Measurements from ENCODE around the gene IER2.

IER2 gene

DNA sequence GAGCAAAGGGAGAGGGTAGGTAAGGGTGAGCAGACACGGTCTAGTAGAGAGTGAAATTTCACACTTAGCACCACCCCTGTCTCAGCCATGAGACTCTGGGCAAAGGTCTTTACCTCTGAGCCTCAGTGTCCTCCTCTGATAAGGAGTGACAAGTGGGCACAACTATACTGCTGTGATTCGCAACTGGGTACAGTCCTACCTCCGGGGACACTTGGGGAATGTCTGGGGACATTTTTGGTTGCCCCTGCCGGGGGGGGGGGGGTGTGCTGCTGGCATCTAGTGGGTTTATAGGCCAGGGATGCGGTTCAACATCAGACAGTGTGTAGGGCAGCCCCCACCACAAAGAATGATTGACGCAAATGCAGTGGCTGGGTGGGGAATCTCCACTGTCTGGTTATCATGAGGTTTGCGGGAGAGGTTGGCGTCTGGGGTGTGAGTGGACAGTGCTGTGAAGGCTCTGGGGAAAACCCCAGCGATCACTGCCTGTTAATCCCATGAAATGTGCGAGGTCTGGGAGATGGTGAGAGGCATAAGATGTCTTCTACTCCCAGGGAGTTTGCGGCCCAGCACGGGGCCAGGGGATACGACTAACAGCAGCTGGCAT, 27.8 kb upstream of the IER2 start:
- in situ Hi-C loops (cut with HindIII; ENCODE audit: low pct_ligation_motif_present, low sequenced_read_pairs), result no loop called here
- peak overlapping the region; percentile 90 for H3K27ac ChIP-seq
- no peak for TF ChIP-seq CTCF (IDR thresholded peaks at IDR 0.05; ENCODE audit: low read depth, low read length, missing control alignments)
- H3K27me3 ChIP-seq (replicated peaks), result no peaks in the 10 kb centered on the region
- H3K36me3 ChIP-seq (replicated peaks), result peaks cover 20% of the 10 kb centered on the region
- peak; percentile 23 for DNase-seq
- no peak overlapping the region for H3K4me3 ChIP-seq (ENCODE audit: low read depth, low read length)

DNA sequence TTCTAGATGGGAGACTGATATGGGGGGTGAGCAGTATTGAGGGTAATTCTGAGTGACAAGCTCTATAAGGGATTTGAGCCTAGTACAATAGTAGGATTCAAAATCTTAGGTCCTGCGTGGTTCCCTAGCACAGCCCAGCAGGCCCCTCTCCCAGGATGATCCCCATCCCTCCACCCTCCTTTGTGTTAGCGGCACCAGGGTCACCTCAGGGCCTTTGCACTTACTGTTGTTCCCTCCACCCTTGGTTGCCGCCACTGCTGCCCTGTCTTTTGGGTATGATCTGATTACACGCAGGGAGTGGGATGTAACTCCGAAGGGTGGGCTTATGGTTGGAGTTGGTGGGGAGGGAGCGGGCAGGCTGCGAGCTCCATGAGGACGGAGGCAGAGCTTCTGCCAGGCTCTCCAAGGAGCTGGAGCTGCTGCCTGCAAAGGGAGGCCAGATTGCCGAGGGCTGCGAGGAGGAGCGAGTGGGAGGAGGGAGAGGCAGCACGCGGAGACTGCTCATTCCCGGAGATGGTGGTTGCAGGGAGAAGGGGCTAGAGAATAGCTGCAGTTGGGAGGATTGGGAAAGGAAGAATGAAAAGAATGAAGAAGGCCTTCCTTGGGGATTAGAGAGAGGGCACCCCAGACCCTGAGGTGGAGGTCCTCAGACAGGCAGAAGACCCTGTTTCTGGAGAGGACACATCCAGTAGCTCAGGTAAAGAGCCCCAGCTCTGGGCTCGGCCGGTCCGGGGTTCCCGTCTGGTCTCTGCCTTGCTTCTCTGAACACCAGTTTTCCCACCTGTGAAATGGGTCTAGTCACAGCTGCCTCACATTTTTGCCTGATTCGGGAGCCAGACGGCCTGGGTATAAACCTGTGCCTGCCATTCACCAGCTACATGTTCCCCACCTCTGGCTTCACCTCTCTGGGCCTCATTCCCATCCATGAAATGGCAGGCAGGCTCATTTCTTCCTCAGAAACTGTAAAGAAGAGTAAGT, 26.9 kb upstream of the IER2 start:
- Histone ChIP-seq H3K4me3 (ENCODE audit: low read depth, low read length) (no peak overlapping the region), H3K36me3 (replicated peaks) (peaks cover 20% of the 10 kb centered on the region), H3K27me3 (replicated peaks) (no peaks in the 10 kb centered on the region), H3K27ac (no peak overlapping the region)
- in situ Hi-C loops (cut with HindIII; ENCODE audit: low pct_ligation_motif_present, low sequenced_read_pairs), result no loop called here
- TF ChIP-seq CTCF (IDR thresholded peaks at IDR 0.05; ENCODE audit: low read depth, low read length, missing control alignments), result no peak
- no peak for DNase-seq

GRCh38 chr19:13127051-13127450, 23.2 kb upstream of the IER2 start:
- in situ Hi-C loops (cut with HindIII; ENCODE audit: low pct_ligation_motif_present, low sequenced_read_pairs), result no loop called here
- Histone ChIP-seq H3K27ac (no peak overlapping the region), H3K4me3 (ENCODE audit: low read depth, low read length) (no peak overlapping the region), H3K36me3 (replicated peaks) (peaks cover 23% of the 10 kb centered on the region), H3K27me3 (replicated peaks) (no peaks in the 10 kb centered on the region)
- no peak for TF ChIP-seq CTCF (IDR thresholded peaks at IDR 0.05; ENCODE audit: low read depth, low read length, missing control alignments)
- no peak for DNase-seq

GRCh38 chr19:13127811-13128575, 22.2 kb upstream of the IER2 start:
- in situ Hi-C loops (cut with HindIII; ENCODE audit: low pct_ligation_motif_present, low sequenced_read_pairs), result no loop called here
- TF ChIP-seq CTCF (IDR thresholded peaks at IDR 0.05; ENCODE audit: low read depth, low read length, missing control alignments), result no peak
- no peak for DNase-seq
- H3K27me3 ChIP-seq (replicated peaks), result no peaks in the 10 kb centered on the region
- H3K36me3 ChIP-seq (replicated peaks), result peaks cover 25% of the 10 kb centered on the region
- H3K27ac ChIP-seq, result no peak overlapping the region
- no peak overlapping the region for H3K4me3 ChIP-seq (ENCODE audit: low read depth, low read length)

GRCh38 chr19:13128583-13128982, 21.6 kb upstream of the IER2 start:
- no peak for TF ChIP-seq CTCF (IDR thresholded peaks at IDR 0.05; ENCODE audit: low read depth, low read length, missing control alignments)
- H3K36me3 ChIP-seq (replicated peaks), result peaks cover 25% of the 10 kb centered on the region
- DNase-seq, result no peak
- no peak overlapping the region for H3K4me3 ChIP-seq (ENCODE audit: low read depth, low read length)
- no peaks in the 10 kb centered on the region for H3K27me3 ChIP-seq (replicated peaks)
- no peak overlapping the region for H3K27ac ChIP-seq
- in situ Hi-C loops (cut with HindIII; ENCODE audit: low pct_ligation_motif_present, low sequenced_read_pairs), result no loop called here

All from brain microvascular endothelial cell (primary cell).